ENCODE measurements around the gene FXYD3.
"Not testable (repeated sequence)": the region's sequence is repeated elsewhere in the genome, so short reads cannot be mapped to it uniquely, and the experiment has no call there.

Gene FXYD3

GRCh38 chr19:35099897-35100275, 15.7 kb upstream of the FXYD3 start:
- no peak overlapping the region for H3K4me3 ChIP-seq (ENCODE audit: low read depth, low read length)
- no peak for DNase-seq (ENCODE audit: low read depth)
- TF ChIP-seq MYC (IDR thresholded peaks at IDR 0.05; ENCODE audit: low read depth, low read length): no peak
- TF ChIP-seq CTCF (IDR thresholded peaks at IDR 0.05; ENCODE audit: low read depth, low read length): no peak
- no peak for TF ChIP-seq POLR2A (IDR thresholded peaks at IDR 0.05; ENCODE audit: extremely low read depth, insufficient read length)
- no peak for TF ChIP-seq MAX (IDR thresholded peaks at IDR 0.05; ENCODE audit: low read depth, low read length)

- no peak for DNase-seq (ENCODE audit: low read depth)
- TF ChIP-seq CTCF (IDR thresholded peaks at IDR 0.05; ENCODE audit: low read depth, low read length): no peak
- TF ChIP-seq MYC (IDR thresholded peaks at IDR 0.05; ENCODE audit: low read depth, low read length): no peak
- TF ChIP-seq POLR2A (IDR thresholded peaks at IDR 0.05; ENCODE audit: extremely low read depth, insufficient read length): no peak
- TF ChIP-seq MAX (IDR thresholded peaks at IDR 0.05; ENCODE audit: low read depth, low read length): no peak
- H3K4me3 ChIP-seq (ENCODE audit: low read depth, low read length): no peak overlapping the region
Measured at GRCh38 chr19:35100588-35101533, 14.8 kb upstream of the FXYD3 start.

GRCh38 chr19:35101949-35102348, 13.7 kb upstream of the FXYD3 start:
- not testable (repeated sequence) for H3K4me3 ChIP-seq (ENCODE audit: low read depth, low read length); DNase-seq (ENCODE audit: low read depth)

GRCh38 chr19:35103614-35104013, 12.0 kb upstream of the FXYD3 start:
- not testable (repeated sequence) for DNase-seq (ENCODE audit: low read depth); H3K4me3 ChIP-seq (ENCODE audit: low read depth, low read length)

- TF ChIP-seq POLR2A (IDR thresholded peaks at IDR 0.05; ENCODE audit: extremely low read depth, insufficient read length): no peak
- no peak for TF ChIP-seq MAX (IDR thresholded peaks at IDR 0.05; ENCODE audit: low read depth, low read length)
- no peak for TF ChIP-seq CTCF (IDR thresholded peaks at IDR 0.05; ENCODE audit: low read depth, low read length)
- no peak for TF ChIP-seq MYC (IDR thresholded peaks at IDR 0.05; ENCODE audit: low read depth, low read length)
- DNase-seq (ENCODE audit: low read depth): no peak
- no peak overlapping the region for H3K4me3 ChIP-seq (ENCODE audit: low read depth, low read length)
Measured at GRCh38 chr19:35104361-35104760, 11.3 kb upstream of the FXYD3 start.

GRCh38 chr19:35105047-35105410, 10.6 kb upstream of the FXYD3 start:
- no peak for DNase-seq (ENCODE audit: low read depth)
- TF ChIP-seq MYC (IDR thresholded peaks at IDR 0.05; ENCODE audit: low read depth, low read length) (no peak), CTCF (IDR thresholded peaks at IDR 0.05; ENCODE audit: low read depth, low read length) (no peak), POLR2A (IDR thresholded peaks at IDR 0.05; ENCODE audit: extremely low read depth, insufficient read length) (no peak), MAX (IDR thresholded peaks at IDR 0.05; ENCODE audit: low read depth, low read length) (no peak)
- H3K4me3 ChIP-seq (ENCODE audit: low read depth, low read length): no peak overlapping the region
